Cardiac muscle cell (in vitro differentiated cells and primary cell): ENCODE measurements around the gene IRAG1. TPM values are rescaled to one million over a fixed set of nuclear protein-coding genes. Genes with fewer than 3 reads are reported as not detected.
"Not testable (repeated sequence)": the region's sequence is repeated elsewhere in the genome, so short reads cannot be mapped to it uniquely, and the experiment has no call there.

Experiments used
- DNase-seq, 2 donors: peaks; one replicate each; pipeline versions ENCODE4 v3.0.0 to v3.0.0-alpha.2; 2010 to 2017; ENCODE audit warnings: low read depth in 1 of 2, low spot score in 1 of 2
- H3K27ac ChIP-seq: fragments of 200-600 bp; sonication (generic); 2 replicates; pipeline ENCODE4 v1.5.1; 2016
- H3K27me3 ChIP-seq: fragments of 200-600 bp; sonication (generic); 2 replicates; pipeline ENCODE4 v1.6.0; 2016; ENCODE audit warnings: control low read depth
- H3K36me3 ChIP-seq: fragments of 200-600 bp; sonication (generic); 2 replicates; pipeline ENCODE4 v1.5.1; 2016; ENCODE audit warnings: control low read depth
- H3K4me1 ChIP-seq: fragments of 200-600 bp; sonication (generic); 2 replicates; pipeline ENCODE4 v1.8.1; 2017; ENCODE audit warnings: low read depth, mild to moderate bottlenecking, mixed run types
- H3K4me3 ChIP-seq: fragments of 200-600 bp; sonication (generic); 2 replicates; pipeline ENCODE4 v1.5.1; 2016; ENCODE audit warnings: mild to moderate bottlenecking
- H3K9me3 ChIP-seq: fragments of 200-600 bp; sonication (generic); 2 replicates; pipeline ENCODE4 v1.5.1; 2017; ENCODE audit warnings: low read depth, mild to moderate bottlenecking, control low read depth
- CTCF ChIP-seq: IDR thresholded peaks from 2 replicates; pipeline ENCODE4 v1.5.1; 2012; ENCODE audit warnings: low read depth, mild to moderate bottlenecking, low read length
- polyA plus RNA-seq: library from polyadenylated mRNA; unstranded; fragments of >200 nt; fragmentation: Nextera tagmentation; extraction: Ambion mirVana; gene quantifications from 2 replicates; pipeline ENCODE4 v1.2.1, GENCODE V29; 2016
- total RNA-seq: library from RNA; depleted of rRNA; stranded (reverse); fragments of >200 nt; gene quantifications from 2 replicates; pipeline ENCODE4 v1.2.3, GENCODE V29; 2016

IRAG1 gene
- total and polyA plus RNA-seq, 2 experiments from 2014 or later, result 3.1 to 7.3 TPM

GRCh38 chr11:10686311-10686710 is 7.2 kb downstream of the IRAG1 start:
- DNase-seq, result no peak
- no peak for TF ChIP-seq CTCF
- no peaks in the 10 kb centered on the region for H3K27me3 ChIP-seq
- H3K4me1 ChIP-seq, result no peaks in the 10 kb centered on the region
- no peak overlapping the region for H3K4me3 ChIP-seq
- H3K9me3 ChIP-seq, result no peaks in the 10 kb centered on the region
- no peak overlapping the region for H3K27ac ChIP-seq
- no peaks in the 10 kb centered on the region for H3K36me3 ChIP-seq

GRCh38 chr11:10683429-10683828 is 10.1 kb downstream of the IRAG1 start:
- no peaks in the 10 kb centered on the region for H3K4me1 ChIP-seq
- no peak for DNase-seq
- no peak for TF ChIP-seq CTCF
- no peak overlapping the region for H3K27ac ChIP-seq
- H3K27me3 ChIP-seq, result no peaks in the 10 kb centered on the region
- H3K4me3 ChIP-seq, result no peak overlapping the region
- H3K36me3 ChIP-seq, result no peaks in the 10 kb centered on the region
- H3K9me3 ChIP-seq, result no peaks in the 10 kb centered on the region

- Histone ChIP-seq H3K9me3 (no peaks in the 10 kb centered on the region), H3K4me1 (no peaks in the 10 kb centered on the region), H3K36me3 (no peaks in the 10 kb centered on the region), H3K4me3 (no peak overlapping the region), H3K27ac (no peak overlapping the region), H3K27me3 (no peaks in the 10 kb centered on the region)
- no peak for DNase-seq
- TF ChIP-seq CTCF, result no peak
These were observed 12.5 kb downstream of the IRAG1 start for GRCh38 chr11:10680956-10681487.

GRCh38 chr11:10680279-10680678 is 13.3 kb downstream of the IRAG1 start:
- not testable (repeated sequence) for H3K27me3 ChIP-seq, DNase-seq, H3K4me1 ChIP-seq, H3K27ac ChIP-seq, H3K9me3 ChIP-seq, H3K36me3 ChIP-seq, H3K4me3 ChIP-seq

GRCh38 chr11:10679644-10680043 is 13.9 kb downstream of the IRAG1 start:
- Histone ChIP-seq H3K27me3 (no peaks in the 10 kb centered on the region), H3K9me3 (no peaks in the 10 kb centered on the region), H3K4me1 (peaks cover 4% of the 10 kb centered on the region), H3K36me3 (no peaks in the 10 kb centered on the region), H3K27ac (no peak overlapping the region), H3K4me3 (no peak overlapping the region)
- no peak for TF ChIP-seq CTCF
- DNase-seq, result no peak

- no peak for TF ChIP-seq CTCF
- H3K4me3 ChIP-seq, result no peak overlapping the region
- no peak overlapping the region for H3K27ac ChIP-seq
- H3K4me1 ChIP-seq, result peaks cover 7% of the 10 kb centered on the region
- no peaks in the 10 kb centered on the region for H3K9me3 ChIP-seq
- H3K27me3 ChIP-seq, result no peaks in the 10 kb centered on the region
- no peak for DNase-seq
- H3K36me3 ChIP-seq, result no peaks in the 10 kb centered on the region
These were observed 15.5 kb downstream of the IRAG1 start for GRCh38 chr11:10678101-10678500.
